Mucosa of descending colon (tissue), 3 donors: ENCODE data around the gene ARL13B. TPM values are rescaled to one million over a fixed set of nuclear protein-coding genes. Genes with fewer than 3 reads are reported as not detected.
"Not testable (repeated sequence)": the region's sequence is repeated elsewhere in the genome, so short reads cannot be mapped to it uniquely, and the experiment has no call there.

Experiments used
- ATAC-seq: fragments of 200-7000 bp; cut with Tn5 transposase; one replicate; pipeline ENCODE4 v1.9.1; 2020; ENCODE audit warnings: mild to moderate bottlenecking, moderate library complexity
- DNase-seq, 3 donors: peaks; one replicate each; pipeline ENCODE4 v3.0.0-alpha.2; 2020
- H3K36me3 ChIP-seq: fragments of 200-600 bp; one replicate; pipeline ENCODE4 v1.8.0; 2021; ENCODE audit warnings: low read depth, mild to moderate bottlenecking
- H3K4me1 ChIP-seq: fragments of 200-600 bp; one replicate; pipeline ENCODE4 v1.8.0; 2021; ENCODE audit warnings: low read depth, mild to moderate bottlenecking
- H3K4me3 ChIP-seq: fragments of 200-600 bp; one replicate; pipeline ENCODE4 v1.8.0; 2021; ENCODE audit warnings: mild to moderate bottlenecking
- H3K9me3 ChIP-seq: fragments of 200-600 bp; one replicate; pipeline ENCODE4 v1.8.0; 2021; ENCODE audit warnings: mild to moderate bottlenecking
- CTCF ChIP-seq: fragments of 200-600 bp; IDR thresholded peaks from one replicate; pipeline ENCODE4 v1.8.0; 2022; ENCODE audit warnings: antibody characterized with exemption, mild to moderate bottlenecking
- intact Hi-C, 2 donors: fragments of 100-400 bp; cut with DNase I in 1 of 2; cut with micrococcal nuclease in 1 of 2; formaldehyde crosslinking; loops; one replicate each; pipeline versions ENCODE4 v1.11.0 to v1.11.1; 2022; cut with DNase I, micrococcal nuclease
- total RNA-seq, 3 donors: library from RNA; stranded (reverse); fragmentation: NEBNext Ultra II Directional in 2 of 3; extraction: Animal tissue kit (Norgen Biotek cat#: 25700) in 2 of 3; gene quantifications; one replicate each; pipeline versions ENCODE4 v1.2.1 to v1.2.4, GENCODE V29; 2021 to 2023
- donor health status: DM: no; HTN: no; CAD: no; lungs with moderate emphysema.
- donor health status: DM: no; HTN: no; CAD: no.
- donor health status: DM: no; HTN: yes; CAD: no.

Gene ARL13B
- total RNA-seq, 3 donors from 2014 or later: 2.6 to 9.1 (median 4.1) TPM

GRCh38 chr3:94069194-94069813 is 89.3 kb downstream of the ARL13B start:
- DNase-seq (no peak), ATAC-seq (no peak)
- H3K4me1 ChIP-seq: peaks cover 20% of the 10 kb centered on the region
- TF ChIP-seq CTCF: no peak
- H3K36me3 ChIP-seq: no peaks in the 10 kb centered on the region
- H3K9me3 ChIP-seq: no peaks in the 10 kb centered on the region
- intact Hi-C loops: loop anchor here in 1 of 2 donors (10.0 kb wide), 1 partner anchor 65 kb away; no protein-coding TSS in a partner anchor
- H3K4me3 ChIP-seq: no peak overlapping the region

- Histone ChIP-seq H3K4me1 (peaks cover 14% of the 10 kb centered on the region), H3K9me3 (no peaks in the 10 kb centered on the region), H3K36me3 (no peaks in the 10 kb centered on the region), H3K4me3 (no peak overlapping the region)
- TF ChIP-seq CTCF: no peak
- intact Hi-C loops: no loop called here
- DNase-seq: no peak
- ATAC-seq: no peak
Observed at GRCh38 chr3:94070341-94070911, 90.5 kb downstream of the ARL13B start.

GRCh38 chr3:94071713-94072284 is 91.8 kb downstream of the ARL13B start:
- ATAC-seq: no peak
- Histone ChIP-seq H3K36me3 (no peaks in the 10 kb centered on the region), H3K4me3 (no peak overlapping the region), H3K4me1 (peaks cover 5% of the 10 kb centered on the region), H3K9me3 (no peaks in the 10 kb centered on the region)
- intact Hi-C loops: no loop called here
- DNase-seq: no peak
- TF ChIP-seq CTCF: no peak

- ATAC-seq (no peak), DNase-seq (no peak)
- intact Hi-C loops: no loop called here
- Histone ChIP-seq H3K9me3 (no peaks in the 10 kb centered on the region), H3K36me3 (no peaks in the 10 kb centered on the region), H3K4me1 (peaks cover 7% of the 10 kb centered on the region), H3K4me3 (no peak overlapping the region)
- no peak for TF ChIP-seq CTCF
Observed at GRCh38 chr3:94076055-94076454, 96.1 kb downstream of the ARL13B start.

- ATAC-seq: peak; percentile 51
- H3K4me3 ChIP-seq, H3K4me1 ChIP-seq, H3K36me3 ChIP-seq, H3K9me3 ChIP-seq, intact Hi-C loops: not testable (repeated sequence)
- peak; percentile 54 to 61 (median 55) for DNase-seq
Observed at GRCh38 chr3:94080552-94080951, 100.6 kb downstream of the ARL13B start.

- ATAC-seq (peak; percentile 72), DNase-seq (no peak)
- TF ChIP-seq CTCF: no peak
- Histone ChIP-seq H3K4me3 (peak overlapping the region; percentile 7), H3K9me3 (no peaks in the 10 kb centered on the region), H3K36me3 (no peaks in the 10 kb centered on the region), H3K4me1 (peaks cover 7% of the 10 kb centered on the region)
- intact Hi-C loops: no loop called here
Observed at GRCh38 chr3:94081884-94082283, 101.9 kb downstream of the ARL13B start.
